DMS53 treated with DMSO at 0.1 percent for 48 hours (cell line): Measurements from ENCODE around the gene SNTG2.
"Not testable (repeated sequence)": the region's sequence is repeated elsewhere in the genome, so short reads cannot be mapped to it uniquely, and the experiment has no call there.

ENCODE experiments used
- DNase-seq: peaks from one replicate; lab custom pipeline; 2025; ENCODE audit not compliant: unreplicated experiment; lab: John Stamatoyannopoulos, UW

The SNTG2 gene

GRCh38 chr2:1170711-1171110, 220.1 kb downstream of the SNTG2 start:
- no peak for DNase-seq

- DNase-seq, result no peak
Observed at GRCh38 chr2:1173528-1173927, 222.9 kb downstream of the SNTG2 start.

- DNase-seq, result no peak
Observed at GRCh38 chr2:1181893-1182292, 231.2 kb downstream of the SNTG2 start.

- no peak for DNase-seq
Observed at GRCh38 chr2:1183300-1183699, 232.7 kb downstream of the SNTG2 start.

GRCh38 chr2:1186421-1186820, 235.8 kb downstream of the SNTG2 start:
- DNase-seq, result no peak

GRCh38 chr2:1187189-1187588, 236.5 kb downstream of the SNTG2 start:
- no peak for DNase-seq

GRCh38 chr2:1192121-1192520, 241.5 kb downstream of the SNTG2 start:
- no peak for DNase-seq

- no peak for DNase-seq
Observed at GRCh38 chr2:1193801-1194200, 243.2 kb downstream of the SNTG2 start.

- no peak for DNase-seq
Observed at GRCh38 chr2:1203772-1204171, 253.1 kb downstream of the SNTG2 start.

- no peak for DNase-seq
Observed at GRCh38 chr2:1205853-1206252, 255.2 kb downstream of the SNTG2 start.

- no peak for DNase-seq
Observed at GRCh38 chr2:1207962-1208510, 257.4 kb downstream of the SNTG2 start.

GRCh38 chr2:1208522-1208921, 257.9 kb downstream of the SNTG2 start:
- no peak for DNase-seq

- DNase-seq, result no peak
Observed at GRCh38 chr2:1209246-1209645, 258.6 kb downstream of the SNTG2 start.

- DNase-seq, result no peak
Observed at GRCh38 chr2:1209761-1210160, 259.1 kb downstream of the SNTG2 start.

- no peak for DNase-seq
Observed at GRCh38 chr2:1210352-1210751, 259.7 kb downstream of the SNTG2 start.

GRCh38 chr2:1219901-1220573, 269.4 kb downstream of the SNTG2 start:
- no peak for DNase-seq

- no peak for DNase-seq
Observed at GRCh38 chr2:1222056-1222455, 271.4 kb downstream of the SNTG2 start.

- DNase-seq, result no peak
Observed at GRCh38 chr2:1223791-1224190, 273.1 kb downstream of the SNTG2 start.

- DNase-seq, result no peak
Observed at GRCh38 chr2:1224901-1225300, 274.3 kb downstream of the SNTG2 start.

GRCh38 chr2:1226766-1227165, 276.1 kb downstream of the SNTG2 start:
- DNase-seq, result no peak

- DNase-seq, result no peak
Observed at GRCh38 chr2:1227274-1227900, 276.7 kb downstream of the SNTG2 start.

- not testable (repeated sequence) for DNase-seq
Observed at GRCh38 chr2:1229596-1229995, 278.9 kb downstream of the SNTG2 start.
